HEK293T (cell line): ENCODE data around the gene UGGT1.

Experiments
- CTCF ChIA-PET: fragments of 350-600 bp; formaldehyde crosslinking; extraction: SDS; loops from one replicate; lab custom pipeline; 2021; ENCODE audit warnings: antibody characterized with exemption, inconsistent platforms; lab: Yijun Ruan, JAX
- POLR2A ChIA-PET: fragments of 350-600 bp; formaldehyde crosslinking; extraction: SDS; loops from one replicate; lab custom pipeline; 2020; ENCODE audit warnings: antibody characterized with exemption, inconsistent platforms; lab: Yijun Ruan, JAX
- DNase-seq: peaks from one replicate; pipeline ENCODE4 v3.0.0; 2012; ENCODE audit warnings: mixed read lengths; ENCODE audit errors: extremely low spot score
- ARNT ChIP-seq: fragments of 450-650 bp; IDR thresholded peaks from 2 replicates; pipeline ENCODE4 v1.6.1; 2017; ENCODE audit warnings: mild to moderate bottlenecking
- BHLHE40 ChIP-seq: fragments of 450-650 bp; IDR thresholded peaks from 2 replicates; pipeline ENCODE4 v1.6.1; 2016; ENCODE audit warnings: mild to moderate bottlenecking, moderate library complexity, borderline replicate concordance
- CTBP1 ChIP-seq: fragments of 450-650 bp; IDR thresholded peaks from 2 replicates; pipeline ENCODE4 v1.6.1; 2016; ENCODE audit warnings: borderline replicate concordance
- ELF4 ChIP-seq: fragments of 450-650 bp; IDR thresholded peaks from 2 replicates; pipeline ENCODE4 v1.6.1; 2017; ENCODE audit warnings: antibody characterized with exemption
- FOXA1 ChIP-seq: fragments of 450-650 bp; IDR thresholded peaks from 2 replicates; pipeline ENCODE4 v1.6.1; 2016; ENCODE audit warnings: mild to moderate bottlenecking
- FOXK2 ChIP-seq: fragments of 450-650 bp; IDR thresholded peaks from 2 replicates; pipeline ENCODE4 v1.6.1; 2016; ENCODE audit warnings: mild to moderate bottlenecking
- FOXM1 ChIP-seq: fragments of 450-650 bp; IDR thresholded peaks from 2 replicates; pipeline ENCODE4 v1.6.1; 2017; ENCODE audit warnings: mild to moderate bottlenecking, borderline replicate concordance
- HDGF ChIP-seq: fragments of 450-650 bp; IDR thresholded peaks from 2 replicates; pipeline ENCODE4 v1.6.1; 2017; ENCODE audit warnings: antibody characterized with exemption, borderline replicate concordance
- L3MBTL2 ChIP-seq: fragments of 450-650 bp; conservative IDR thresholded peaks from 2 replicates; pipeline ENCODE4 v1.6.1; 2016; ENCODE audit warnings: mild to moderate bottlenecking
- LEF1 ChIP-seq: fragments of 450-650 bp; IDR thresholded peaks from 2 replicates; pipeline ENCODE4 v1.6.1; 2017; ENCODE audit warnings: mild to moderate bottlenecking, borderline replicate concordance
- NFRKB ChIP-seq: fragments of 450-650 bp; IDR thresholded peaks from 2 replicates; pipeline ENCODE4 v1.6.1; 2016; ENCODE audit warnings: mild to moderate bottlenecking, moderate library complexity
- SP1 ChIP-seq: fragments of 450-650 bp; IDR thresholded peaks from 2 replicates; pipeline ENCODE4 v1.6.1; 2017
- SUZ12 ChIP-seq: fragments of 450-650 bp; IDR thresholded peaks from 2 replicates; pipeline ENCODE4 v1.6.1; 2016; ENCODE audit warnings: mild to moderate bottlenecking
- TARDBP ChIP-seq: fragments of 450-650 bp; IDR thresholded peaks from 2 replicates; pipeline ENCODE4 v1.6.1; 2016
- ZNF384 ChIP-seq: fragments of 450-650 bp; IDR thresholded peaks from 2 replicates; pipeline ENCODE4 v1.6.1; 2016
- TF ChIP-seq, protein P1 (sequence below): fragments of 450-650 bp; IDR thresholded peaks from 2 replicates; pipeline ENCODE4 v1.6.1; 2016

The UGGT1 gene

DNA sequence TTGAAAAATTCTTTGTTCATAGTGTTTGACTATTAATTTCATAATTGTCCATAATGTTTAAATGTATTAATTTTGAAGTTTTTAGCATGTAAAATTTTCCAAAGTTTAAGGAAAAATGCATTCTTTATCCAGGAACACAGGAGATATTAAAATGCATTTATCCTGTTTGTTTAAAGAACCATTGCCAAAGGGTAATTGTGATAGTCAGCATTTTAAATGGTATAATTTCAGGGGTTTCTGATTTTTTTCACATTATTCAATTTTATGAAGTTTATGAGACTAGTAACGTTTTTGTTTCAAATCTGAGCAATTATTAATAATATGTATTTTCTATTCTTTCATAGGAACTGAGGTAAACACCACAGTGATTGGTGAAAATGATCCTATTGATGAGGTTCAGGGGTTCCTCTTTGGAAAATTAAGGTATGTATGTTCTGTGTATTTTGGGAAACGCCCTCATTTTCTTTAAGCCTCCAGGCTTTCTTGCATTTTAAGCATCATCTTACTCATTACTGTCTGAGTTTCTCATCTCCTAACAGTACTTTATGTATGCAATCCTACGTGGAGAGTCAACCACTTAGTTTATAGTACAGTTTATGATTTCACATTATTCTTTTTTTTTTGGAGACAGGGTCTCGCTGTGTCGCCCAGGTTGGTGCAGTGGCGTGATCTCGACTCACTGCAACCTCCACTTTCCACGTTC lies 25.1 kb downstream of the UGGT1 start:
- TF ChIP-seq ARNT (no peak), SUZ12 (no peak), SP1 (no peak), ZNF384 (no peak), CTBP1 (no peak), TARDBP (no peak), FOXK2 (no peak), NFRKB (no peak), ELF4 (no peak), BHLHE40 (no peak), L3MBTL2 (no peak), FOXA1 (no peak), FOXM1 (no peak), LEF1 (no peak), HDGF (no peak)
- TF ChIP-seq, protein P1, sequence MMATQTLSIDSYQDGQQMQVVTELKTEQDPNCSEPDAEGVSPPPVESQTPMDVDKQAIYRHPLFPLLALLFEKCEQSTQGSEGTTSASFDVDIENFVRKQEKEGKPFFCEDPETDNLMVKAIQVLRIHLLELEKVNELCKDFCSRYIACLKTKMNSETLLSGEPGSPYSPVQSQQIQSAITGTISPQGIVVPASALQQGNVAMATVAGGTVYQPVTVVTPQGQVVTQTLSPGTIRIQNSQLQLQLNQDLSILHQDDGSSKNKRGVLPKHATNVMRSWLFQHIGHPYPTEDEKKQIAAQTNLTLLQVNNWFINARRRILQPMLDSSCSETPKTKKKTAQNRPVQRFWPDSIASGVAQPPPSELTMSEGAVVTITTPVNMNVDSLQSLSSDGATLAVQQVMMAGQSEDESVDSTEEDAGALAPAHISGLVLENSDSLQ, result no peak
- ChIA-PET POLR2A (no interaction called here), CTCF (no interaction called here)
- DNase-seq, result no peak

DNA sequence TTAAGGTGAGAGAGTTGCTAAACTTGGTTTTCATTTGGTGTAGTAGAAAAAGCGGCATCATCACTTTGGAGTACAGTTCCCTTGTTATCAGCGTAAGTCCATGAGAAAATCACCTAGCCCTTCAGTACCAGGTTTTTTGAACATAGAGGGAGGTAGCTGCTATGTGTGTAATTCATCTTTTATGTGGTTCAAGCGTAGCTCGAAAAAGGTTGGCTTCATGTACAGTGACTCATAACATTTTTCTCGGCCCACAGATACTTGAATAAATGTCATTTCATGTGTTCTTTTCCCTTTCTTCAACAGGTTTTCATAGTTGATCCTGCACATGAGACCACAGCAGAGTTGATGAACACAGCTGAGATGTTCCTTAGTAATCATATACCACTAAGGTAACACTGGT lies 43.6 kb downstream of the UGGT1 start:
- ChIA-PET POLR2A (no interaction called here), CTCF (no interaction called here)
- TF ChIP-seq CTBP1 (no peak), NFRKB (no peak), ELF4 (no peak), FOXA1 (no peak), L3MBTL2 (no peak), SUZ12 (no peak), BHLHE40 (no peak), HDGF (no peak), TARDBP (no peak), FOXK2 (no peak), FOXM1 (no peak), ZNF384 (no peak), SP1 (no peak), LEF1 (no peak), ARNT (no peak)
- TF ChIP-seq, protein P1, result no peak
- DNase-seq, result no peak

DNA sequence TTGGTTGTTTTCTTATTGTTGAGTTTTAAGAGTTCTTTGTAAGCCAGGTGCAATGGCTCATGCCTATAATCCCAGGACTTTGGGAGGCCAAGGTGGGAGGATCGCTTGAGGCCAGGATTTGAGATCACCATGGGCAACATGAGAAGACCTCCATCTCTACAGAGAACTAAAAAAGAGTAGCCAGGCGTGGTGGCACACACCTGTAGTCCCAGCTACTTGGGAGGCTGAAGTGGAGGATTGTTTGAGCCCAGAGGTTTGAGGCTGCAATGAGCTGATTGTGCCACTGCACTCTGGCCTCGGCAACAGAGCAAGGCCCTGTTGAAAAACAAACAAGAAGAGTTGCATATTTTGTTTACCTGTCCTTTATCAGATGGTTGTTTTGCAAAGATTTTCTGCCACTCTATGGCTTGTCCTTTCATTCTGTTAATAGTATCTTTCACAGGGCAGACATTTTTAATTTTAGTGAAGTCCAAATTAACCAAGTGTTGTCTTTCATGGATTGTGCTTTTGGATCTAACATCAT lies 46.2 kb downstream of the UGGT1 start:
- ChIA-PET POLR2A (no interaction called here), CTCF (no interaction called here)
- no peak for DNase-seq
- no peak for TF ChIP-seq SUZ12

DNA sequence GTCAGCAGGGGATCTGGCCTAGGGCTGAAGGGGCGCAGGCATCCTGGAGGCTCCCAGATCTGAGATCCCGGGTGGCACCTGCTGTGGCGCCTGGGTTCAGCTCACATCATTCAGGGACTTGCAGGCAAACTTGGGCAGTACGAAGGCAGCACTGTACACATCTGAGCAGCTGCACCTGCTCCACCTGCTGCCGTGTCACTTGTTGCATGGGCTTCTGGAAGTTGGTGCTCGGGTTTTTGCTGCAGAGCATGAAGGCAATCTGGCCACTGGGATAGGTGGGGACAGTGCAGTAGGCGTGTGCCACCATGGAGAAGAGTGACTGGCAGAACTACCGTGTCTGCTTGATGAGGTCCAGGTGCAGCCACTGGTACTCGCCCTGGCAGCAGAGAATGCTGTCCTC lies 48.6 kb downstream of the UGGT1 start:
- POLR2A ChIA-PET, result no interaction called here
- no peak for DNase-seq
- TF ChIP-seq CTBP1 (no peak), FOXK2 (no peak)
- CTCF ChIA-PET, result no interaction called here

DNA sequence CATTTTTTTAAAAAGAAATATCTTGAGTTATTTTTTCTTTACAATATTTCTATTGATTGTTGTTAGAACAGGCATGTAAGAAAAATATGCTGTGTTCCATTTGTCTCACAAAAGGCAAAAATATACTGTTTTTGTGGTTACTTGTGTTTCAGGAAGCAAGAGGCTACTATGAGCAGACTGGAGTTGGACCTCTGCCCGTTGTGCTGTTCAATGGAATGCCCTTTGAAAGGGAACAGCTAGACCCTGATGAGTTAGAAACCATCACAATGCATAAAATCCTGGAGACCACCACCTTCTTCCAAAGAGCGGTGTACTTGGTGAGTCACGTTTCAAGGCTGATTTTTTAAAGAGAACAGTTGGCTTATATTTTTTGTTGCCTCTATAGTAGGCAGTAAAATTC lies 54.7 kb downstream of the UGGT1 start:
- POLR2A ChIA-PET, result no interaction called here
- CTCF ChIA-PET, result no interaction called here
- no peak for DNase-seq
- TF ChIP-seq, protein P1, result no peak
- TF ChIP-seq FOXM1 (no peak), L3MBTL2 (no peak), TARDBP (no peak), HDGF (no peak), ZNF384 (no peak), BHLHE40 (no peak), ELF4 (no peak), CTBP1 (no peak), LEF1 (no peak), ARNT (no peak), FOXA1 (no peak), SUZ12 (no peak), NFRKB (no peak), FOXK2 (no peak), SP1 (no peak)

DNA sequence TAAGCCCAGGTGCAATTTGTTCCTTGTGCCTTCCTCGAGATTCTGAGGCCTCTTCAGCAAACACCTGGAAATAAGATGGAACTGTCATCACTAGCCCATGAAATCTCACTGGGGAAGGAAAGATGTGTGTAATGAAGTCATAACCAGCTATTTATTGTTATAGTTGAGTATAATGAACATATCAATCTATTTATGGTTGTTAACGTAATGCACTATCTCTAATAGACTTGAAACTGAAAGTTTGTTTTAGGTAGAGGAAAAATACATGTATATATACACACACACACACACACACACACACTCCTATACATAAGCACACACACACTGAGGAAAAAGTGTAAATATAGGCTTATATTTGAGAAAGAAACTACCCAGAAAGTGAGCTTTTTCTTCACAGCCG lies 62.8 kb downstream of the UGGT1 start:
- ChIA-PET POLR2A (no interaction called here), CTCF (no interaction called here)
- no peak for DNase-seq
- no peak for TF ChIP-seq BHLHE40
- no peak for TF ChIP-seq ELF4
- TF ChIP-seq FOXA1, result no peak
- TF ChIP-seq, protein P1, result no peak
- no peak for TF ChIP-seq ARNT
- no peak for TF ChIP-seq FOXK2
- TF ChIP-seq CTBP1, result no peak
- no peak for TF ChIP-seq FOXM1
- TF ChIP-seq TARDBP, result no peak
- no peak for TF ChIP-seq HDGF
- TF ChIP-seq NFRKB, result no peak
- no peak for TF ChIP-seq L3MBTL2
- no peak for TF ChIP-seq SP1
- no peak for TF ChIP-seq SUZ12
- no peak for TF ChIP-seq ZNF384
- TF ChIP-seq LEF1, result no peak
